Transverse colon (tissue), 4 donors: ENCODE measurements around the gene TEAD2. TPM values are rescaled to one million over a fixed set of nuclear protein-coding genes. Genes with fewer than 3 reads are reported as not detected.
"Not testable (repeated sequence)": the region's sequence is repeated elsewhere in the genome, so short reads cannot be mapped to it uniquely, and the experiment has no call there.

ENCODE experiments used
- DNase-seq: peaks from one replicate; pipeline ENCODE4 v3.0.0-alpha.2; 2019
- H3K27ac ChIP-seq, 4 donors: fragments of 200-600 bp; sonication (generic); 2 replicates each; pipeline ENCODE4 v1.5.1; 2016 to 2018; ENCODE audit warnings: inconsistent platforms in 4 of 4
- H3K27me3 ChIP-seq: fragments of 200-600 bp; sonication (generic); 2 replicates; pipeline ENCODE4 v1.5.1; 2017; ENCODE audit warnings: inconsistent platforms
- H3K36me3 ChIP-seq, 4 donors: fragments of 200-600 bp; sonication (generic); 2 replicates each; pipeline ENCODE4 v1.5.1; 2017 to 2019; ENCODE audit warnings: inconsistent platforms in 4 of 4
- H3K4me1 ChIP-seq, 4 donors: fragments of 200-600 bp; sonication (generic); 2 replicates each; pipeline ENCODE4 v1.5.1; 2017 to 2020; ENCODE audit warnings: inconsistent platforms in 4 of 4
- H3K4me3 ChIP-seq, 4 donors: fragments of 200-600 bp; sonication (generic); 1 replicate in 1 of 4; 2 replicates in 3 of 4; pipeline versions ENCODE4 v1.5.1 to v1.6.1; 2017 to 2019; ENCODE audit warnings: inconsistent platforms in 4 of 4
- H3K9me3 ChIP-seq, 2 donors: fragments of 200-600 bp; sonication (generic); 2 replicates each; pipeline ENCODE4 v1.5.1; 2017 to 2019; ENCODE audit warnings: inconsistent platforms in 2 of 2
- CTCF ChIP-seq, 5 experiments: fragments of 200-600 bp in 3 of 5; fragments of 450-650 bp in 2 of 5; sonication (generic) in 3 of 5; IDR thresholded peaks; 1 replicate in 2 of 5; 2 replicates in 3 of 5; pipeline ENCODE4 v1.5.1; 2016 to 2017; ENCODE audit warnings: antibody characterized with exemption in 5 of 5, inconsistent platforms in 3 of 5, mild to moderate bottlenecking in 2 of 5, moderate library complexity in 1 of 5
- EP300 ChIP-seq: sonication (generic); formaldehyde crosslinking; IDR thresholded peaks from one replicate; pipeline ENCODE4 v1.6.1; 2017; ENCODE audit warnings: antibody characterized with exemption, low read depth
- POLR2A ChIP-seq: fragments of 450-650 bp; IDR thresholded peaks from one replicate; pipeline ENCODE4 v1.6.1; 2016; ENCODE audit warnings: antibody characterized with exemption, mild to moderate bottlenecking, moderate library complexity
- POLR2AphosphoS5 ChIP-seq, 3 donors: sonication (generic); formaldehyde crosslinking; IDR thresholded peaks; one replicate each; pipeline ENCODE4 v1.6.1; 2016; ENCODE audit warnings: antibody characterized with exemption in 3 of 3
- WGBS, 2 donors: methylation state at CpG; one replicate each; pipeline ENCODE4 v1.1.5; 2018; ENCODE audit warnings: low coverage in 1 of 2; 5-methylcytosine and 5-hydroxymethylcytosine counted together
- in situ Hi-C, 4 donors: fragments of 200-750 bp; cut with MboI; loops; one replicate each; pipeline versions ENCODE4 v1.15.0 to v1.15.1; 2017; ENCODE audit warnings: low sequenced_read_pairs in 3 of 4, low pct_ligation_motif_present in 1 of 4, low pct_unique_long_range_greater_than_20kb in 1 of 4
- intact Hi-C: fragments of 100-400 bp; cut with DNase I; formaldehyde crosslinking; loops from one replicate; pipeline ENCODE4 v1.15.1; 2023; ENCODE audit warnings: low total_unique reads
- total RNA-seq, 4 donors: library from RNA; depleted of rRNA; stranded (reverse); fragments of >200 nt; gene quantifications; one replicate each; pipeline ENCODE4 v1.1.0, GENCODE V29; 2016

The TEAD2 gene
- total RNA-seq, 4 donors from 2014 or later: 5.6 to 20.3 (median 10.9) TPM

GRCh38 chr19:49331616-49332055 is 30.6 kb downstream of the TEAD2 start:
- Histone ChIP-seq H3K36me3 (no peaks in the 10 kb centered on the region), H3K9me3 (no peaks in the 10 kb centered on the region), H3K4me3 (no peak overlapping the region), H3K27me3 (no peaks in the 10 kb centered on the region), H3K27ac (no peak overlapping the region), H3K4me1 (peaks cover 0 to 8% (median 0%) of the 10 kb centered on the region in 4 donors)
- DNase-seq: no peak
- in situ Hi-C loops (no loop called here), intact Hi-C loops (no loop called here)
- 43 to 54% methylated on average over 2 of the region's 2 CpGs for WGBS, 2 donors
- TF ChIP-seq EP300 (no peak), CTCF (IDR thresholded peaks at IDR 0.05) (no peak), POLR2AphosphoS5 (IDR thresholded peaks at IDR 0.05) (no peak), POLR2A (no peak)

- H3K9me3 ChIP-seq, H3K4me3 ChIP-seq, H3K36me3 ChIP-seq, in situ Hi-C loops, H3K27ac ChIP-seq, DNase-seq, intact Hi-C loops, H3K27me3 ChIP-seq, H3K4me1 ChIP-seq: not testable (repeated sequence)
- WGBS, 2 donors: 86 to 100% methylated on average over 2 to 4 of the region's 4 CpGs
Observed at GRCh38 chr19:49331187-49331586, 31.0 kb downstream of the TEAD2 start.

- DNase-seq: no peak
- TF ChIP-seq EP300 (no peak), POLR2A (no peak), CTCF (IDR thresholded peaks at IDR 0.05) (no peak), POLR2AphosphoS5 (IDR thresholded peaks at IDR 0.05) (no peak)
- Histone ChIP-seq H3K36me3 (no peaks in the 10 kb centered on the region), H3K4me1 (no peaks in the 10 kb centered on the region), H3K27me3 (no peaks in the 10 kb centered on the region), H3K9me3 (no peaks in the 10 kb centered on the region), H3K27ac (no peak overlapping the region), H3K4me3 (no peak overlapping the region)
- in situ Hi-C loops (no loop called here), intact Hi-C loops (no loop called here)
- WGBS, 2 donors: 88 to 100% methylated on average over 2 of the region's 2 CpGs
Observed at GRCh38 chr19:49328741-49329140, 33.5 kb downstream of the TEAD2 start.

- H3K27me3 ChIP-seq: no peaks in the 10 kb centered on the region
- in situ Hi-C loops: no loop called here
- no peak overlapping the region for H3K27ac ChIP-seq
- no peaks in the 10 kb centered on the region for H3K4me1 ChIP-seq
- WGBS, 2 donors: 24 to 29% methylated on average over 2 of the region's 2 CpGs
- no peak overlapping the region for H3K4me3 ChIP-seq
- no peaks in the 10 kb centered on the region for H3K36me3 ChIP-seq
- TF ChIP-seq POLR2AphosphoS5 (IDR thresholded peaks at IDR 0.05) (no peak), EP300 (no peak), POLR2A (no peak), CTCF (IDR thresholded peaks at IDR 0.05) (peak; percentile 50 to 75 (median 57))
- H3K9me3 ChIP-seq: no peaks in the 10 kb centered on the region
- DNase-seq: no peak
- intact Hi-C loops: no loop called here
Observed at GRCh38 chr19:49327878-49328544, 34.2 kb downstream of the TEAD2 start.
